ENCODE results near the gene MED14. TPM values are rescaled to one million over a fixed set of nuclear protein-coding genes. Genes with fewer than 3 reads are reported as not detected.

The MED14 gene
- total RNA-seq, 1 experiment from 2014 or later: 136 TPM

DNA sequence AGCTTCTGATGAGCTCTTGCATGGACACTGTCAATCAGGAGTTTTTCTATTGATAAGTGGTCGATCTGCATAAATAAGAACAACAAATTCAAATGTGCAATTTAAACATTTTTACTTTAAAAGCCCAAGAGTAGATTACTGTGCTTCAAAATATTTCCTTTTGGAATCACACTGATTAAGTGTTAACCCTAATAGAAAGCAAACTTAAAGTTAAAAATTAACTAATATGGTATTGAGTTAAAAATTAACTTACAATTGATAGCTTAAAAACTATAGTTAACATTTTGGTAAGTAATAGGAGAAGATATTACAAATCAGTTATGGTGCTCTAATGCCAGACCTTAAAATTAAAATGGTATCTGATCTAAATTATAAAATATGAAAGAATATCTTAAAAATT lies 25.9 kb downstream of the MED14 start:
- H3K27me3 Mint-ChIP-seq (ENCODE audit: low read depth): no peaks in the 10 kb centered on the region
- H3K23ac ChIP-seq (ENCODE audit: insufficient read length, low read depth, low read length): no peak overlapping the region
- no peak overlapping the region for H3K4ac ChIP-seq (ENCODE audit: low read depth, low read length)
- H3K79me2 ChIP-seq (ENCODE audit: insufficient read depth, low read length): no peaks in the 10 kb centered on the region
- no peak overlapping the region for H2BK15ac ChIP-seq (ENCODE audit: low read depth, low read length)
- no peaks in the 10 kb centered on the region for H3K9me3 ChIP-seq (ENCODE audit: control insufficient read depth, low read depth, low read length)
- no peak overlapping the region for H4K8ac ChIP-seq (replicated peaks; ENCODE audit: insufficient read length, low read depth, low read length)
- no peaks in the 10 kb centered on the region for H3K79me1 ChIP-seq (ENCODE audit: insufficient read depth, low read depth, low read length, poor library complexity, severe bottlenecking)
- no peak overlapping the region for H2AK5ac ChIP-seq (ENCODE audit: insufficient read length, low read length)
- H2AFZ ChIP-seq (ENCODE audit: low read length): no peak overlapping the region
- TF ChIP-seq, protein P1, sequence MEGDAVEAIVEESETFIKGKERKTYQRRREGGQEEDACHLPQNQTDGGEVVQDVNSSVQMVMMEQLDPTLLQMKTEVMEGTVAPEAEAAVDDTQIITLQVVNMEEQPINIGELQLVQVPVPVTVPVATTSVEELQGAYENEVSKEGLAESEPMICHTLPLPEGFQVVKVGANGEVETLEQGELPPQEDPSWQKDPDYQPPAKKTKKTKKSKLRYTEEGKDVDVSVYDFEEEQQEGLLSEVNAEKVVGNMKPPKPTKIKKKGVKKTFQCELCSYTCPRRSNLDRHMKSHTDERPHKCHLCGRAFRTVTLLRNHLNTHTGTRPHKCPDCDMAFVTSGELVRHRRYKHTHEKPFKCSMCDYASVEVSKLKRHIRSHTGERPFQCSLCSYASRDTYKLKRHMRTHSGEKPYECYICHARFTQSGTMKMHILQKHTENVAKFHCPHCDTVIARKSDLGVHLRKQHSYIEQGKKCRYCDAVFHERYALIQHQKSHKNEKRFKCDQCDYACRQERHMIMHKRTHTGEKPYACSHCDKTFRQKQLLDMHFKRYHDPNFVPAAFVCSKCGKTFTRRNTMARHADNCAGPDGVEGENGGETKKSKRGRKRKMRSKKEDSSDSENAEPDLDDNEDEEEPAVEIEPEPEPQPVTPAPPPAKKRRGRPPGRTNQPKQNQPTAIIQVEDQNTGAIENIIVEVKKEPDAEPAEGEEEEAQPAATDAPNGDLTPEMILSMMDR (conservative IDR thresholded peaks at IDR 0.05): no peak
- no peak overlapping the region for H4K91ac ChIP-seq (ENCODE audit: insufficient read length, low read depth, low read length)
- no peak overlapping the region for H3T11ph ChIP-seq (ENCODE audit: low read length)
- no peak overlapping the region for H4K5ac ChIP-seq (ENCODE audit: insufficient read length, low read depth, low read length)
- H3K4me1 ChIP-seq (ENCODE audit: insufficient read depth, low read length): no peaks in the 10 kb centered on the region
- no peak overlapping the region for H3K27ac ChIP-seq (ENCODE audit: insufficient read length, low read depth, low read length)
- no peak overlapping the region for H2BK5ac ChIP-seq (ENCODE audit: insufficient read length, low read length)
- WGBS (ENCODE audit: extremely low coverage, insufficient read length, low lambda C conversion rate): no CpG with 5 or more reads among the region's 1 CpG
- no peak overlapping the region for H2BK20ac ChIP-seq (ENCODE audit: low read depth, low read length, poor library complexity, severe bottlenecking)
- H4K20me1 ChIP-seq (ENCODE audit: control insufficient read depth, insufficient read depth, insufficient read length): no peaks in the 10 kb centered on the region
- no peaks in the 10 kb centered on the region for H3K4me1 Mint-ChIP-seq
- H3K4me3 Mint-ChIP-seq: no peak overlapping the region
- no peak overlapping the region for H3K18ac ChIP-seq (ENCODE audit: insufficient read length, low read depth, low read length)
- H2BK120ac ChIP-seq (ENCODE audit: low read depth, low read length, poor library complexity, severe bottlenecking): no peak overlapping the region
- peaks cover 33 to 81% (median 77%) of the 10 kb centered on the region in 3 experiments; a peak in 6 of 7 replicates for H3K36me3 Mint-ChIP-seq (ENCODE audit: insufficient read depth in 1 of 3, low read depth in 3 of 3)
- H3K9me3 Mint-ChIP-seq: peaks cover 44 to 49% of the 10 kb centered on the region in 2 experiments
- no peak overlapping the region for H3K27ac Mint-ChIP-seq
- H3K4me2 ChIP-seq (ENCODE audit: insufficient read depth, insufficient read length, low read length): no peak overlapping the region
- no peak overlapping the region for H3K14ac ChIP-seq (ENCODE audit: insufficient read depth, low read length)
- DNase-seq: no peak
- no peak overlapping the region for H2BK12ac ChIP-seq (ENCODE audit: insufficient read length, low read depth, low read length)
- no peak overlapping the region for H3K56ac ChIP-seq (ENCODE audit: insufficient read length, low read depth, low read length)
- H3K23me2 ChIP-seq (ENCODE audit: insufficient read length, low read depth, low read length, poor library complexity, severe bottlenecking): no peaks in the 10 kb centered on the region
- no peak overlapping the region for H3K9ac ChIP-seq (ENCODE audit: extremely low read depth, insufficient read length, low read length)
- H3K27me3 ChIP-seq (ENCODE audit: insufficient read depth, low read length): no peaks in the 10 kb centered on the region

Data from H9 (cell line).